Left lobe of liver (tissue), 2 donors: ENCODE results near the gene MYH3. TPM values are rescaled to one million over a fixed set of nuclear protein-coding genes. Genes with fewer than 3 reads are reported as not detected.

ENCODE experiments used
- ATAC-seq: fragments of 200-7000 bp; cut with Tn5 transposase; one replicate; pipeline ENCODE4 v1.9.1; 2020; ENCODE audit warnings: mild to moderate bottlenecking, moderate library complexity
- DNase-seq: peaks from one replicate; pipeline ENCODE4 v3.0.0-alpha.2; 2020; ENCODE audit warnings: low spot score
- total RNA-seq: library from RNA; stranded (reverse); gene quantifications from one replicate; pipeline ENCODE4 v1.2.1, GENCODE V29; 2021
- donor health status: DM: no; HTN: no; CAD: no; lungs with moderate emphysema.
- donor health status: DM: no; HTN: yes; CAD: no.

Gene MYH3
- total RNA-seq, 1 donor from 2014 or later, result 4.2 TPM

- DNase-seq (no peak), ATAC-seq (no peak)
These were observed 7.5 kb downstream of the MYH3 start for GRCh38 chr17:10649602-10650001.

- no peak for ATAC-seq
- DNase-seq, result no peak
These were observed 8.2 kb downstream of the MYH3 start for GRCh38 chr17:10648956-10649355.

- no peak for DNase-seq
- ATAC-seq, result no peak
These were observed 8.7 kb downstream of the MYH3 start for GRCh38 chr17:10648381-10648780.

- peak; percentile 99 for ATAC-seq
- DNase-seq, result peak; percentile 73
These were observed 10.6 kb downstream of the MYH3 start for GRCh38 chr17:10646392-10646990.

GRCh38 chr17:10640475-10640874 is 16.6 kb downstream of the MYH3 start:
- no peak for DNase-seq
- ATAC-seq, result no peak

GRCh38 chr17:10638151-10638550 is 19.0 kb downstream of the MYH3 start:
- ATAC-seq (no peak), DNase-seq (no peak)

GRCh38 chr17:10635290-10635689 is 21.8 kb downstream of the MYH3 start:
- DNase-seq, result no peak
- no peak for ATAC-seq

- DNase-seq (no peak), ATAC-seq (no peak)
These were observed 23.2 kb downstream of the MYH3 start for GRCh38 chr17:10633738-10634379.

- ATAC-seq, result no peak
These were observed 25.4 kb downstream of the MYH3 start for GRCh38 chr17:10631701-10632100.

GRCh38 chr17:10631048-10631700 is 25.9 kb downstream of the MYH3 start:
- DNase-seq (no peak), ATAC-seq (peak; percentile 73)

More at GRCh38 chr17:10631701-10632100, 25.4 kb downstream of the MYH3 start:
- DNase-seq, result no peak

- no peak for DNase-seq
- no peak for ATAC-seq
These were observed 27.4 kb downstream of the MYH3 start for GRCh38 chr17:10629706-10630105.

GRCh38 chr17:10628756-10629155 is 28.4 kb downstream of the MYH3 start:
- ATAC-seq, result no peak
- DNase-seq, result no peak

GRCh38 chr17:10626390-10626789 is 30.7 kb downstream of the MYH3 start:
- ATAC-seq (no peak), DNase-seq (no peak)

GRCh38 chr17:10624969-10625368 is 32.1 kb downstream of the MYH3 start:
- ATAC-seq (no peak), DNase-seq (no peak)

GRCh38 chr17:10623737-10624338 is 33.3 kb downstream of the MYH3 start:
- DNase-seq, result no peak
- ATAC-seq, result no peak

GRCh38 chr17:10622617-10623485 is 34.3 kb downstream of the MYH3 start:
- ATAC-seq, result no peak

GRCh38 chr17:10621397-10621796 is 35.7 kb downstream of the MYH3 start:
- DNase-seq (no peak), ATAC-seq (no peak)

More at GRCh38 chr17:10622617-10623485, 34.3 kb downstream of the MYH3 start:
- DNase-seq, result no peak

- ATAC-seq (no peak), DNase-seq (no peak)
These were observed 36.3 kb downstream of the MYH3 start for GRCh38 chr17:10620823-10621222.

- ATAC-seq, result peak; percentile 92
- DNase-seq, result peak; percentile 62
These were observed 38.9 kb downstream of the MYH3 start for GRCh38 chr17:10618202-10618635.

GRCh38 chr17:10617120-10617505 is 40.0 kb downstream of the MYH3 start:
- DNase-seq, result no peak
- no peak for ATAC-seq
